Parathyroid adenoma (tissue), 2 donors: ENCODE data around the gene CARD16.

Experiments
- H2AFZ ChIP-seq: fragments of 300-600 bp; sonication (generic); one replicate; pipeline ENCODE4 v1.7.0; 2017; ENCODE audit warnings: antibody characterized with exemption, mild to moderate bottlenecking
- H3K27ac ChIP-seq: fragments of 300-600 bp; sonication (generic); one replicate; pipeline ENCODE4 v1.7.0; 2017
- H3K27me3 ChIP-seq: fragments of 300-600 bp; sonication (generic); one replicate; pipeline ENCODE4 v1.7.0; 2017; ENCODE audit warnings: low read length; ENCODE audit not compliant: control insufficient read depth, insufficient read depth
- H3K36me3 ChIP-seq: fragments of 300-600 bp; sonication (generic); one replicate; pipeline ENCODE4 v1.7.0; 2017; ENCODE audit warnings: low read length; ENCODE audit not compliant: control insufficient read depth, insufficient read depth
- H3K4me1 ChIP-seq: fragments of 300-600 bp; sonication (generic); one replicate; pipeline ENCODE4 v1.7.0; 2017; ENCODE audit warnings: control low read depth
- H3K4me2 ChIP-seq: fragments of 300-600 bp; sonication (generic); one replicate; pipeline ENCODE4 v1.7.0; 2017; ENCODE audit warnings: low read length
- H3K4me3 ChIP-seq: fragments of 300-600 bp; sonication (generic); one replicate; pipeline ENCODE4 v1.7.0; 2017; ENCODE audit warnings: low read depth, low read length
- H3K79me2 ChIP-seq: fragments of 300-600 bp; sonication (generic); one replicate; pipeline ENCODE4 v1.7.0; 2017; ENCODE audit warnings: control low read depth
- H3K9ac ChIP-seq: fragments of 300-600 bp; sonication (generic); one replicate; pipeline ENCODE4 v1.7.0; 2017; ENCODE audit warnings: mild to moderate bottlenecking
- H3K9me3 ChIP-seq: fragments of 300-600 bp; sonication (generic); one replicate; pipeline ENCODE4 v1.7.0; 2017; ENCODE audit warnings: low read length; ENCODE audit not compliant: control insufficient read depth
- CTCF ChIP-seq: fragments of 300-600 bp; sonication (generic); IDR thresholded peaks from one replicate; pipeline ENCODE4 v1.7.0; 2017; ENCODE audit warnings: antibody characterized with exemption, mild to moderate bottlenecking
- donor health status: primary hyperparathyroidism.

Gene CARD16

GRCh38 chr11:105049481-105049880, 4.3 kb upstream of the CARD16 start:
- no peaks in the 10 kb centered on the region for H3K79me2 ChIP-seq
- H3K9ac ChIP-seq = no peak overlapping the region
- no peaks in the 10 kb centered on the region for H3K4me1 ChIP-seq
- no peak for TF ChIP-seq CTCF
- H3K9me3 ChIP-seq = no peaks in the 10 kb centered on the region
- H3K4me2 ChIP-seq = no peak overlapping the region
- H3K27ac ChIP-seq = no peak overlapping the region
- H3K4me3 ChIP-seq = no peak overlapping the region
- H3K27me3 ChIP-seq = no peaks in the 10 kb centered on the region
- no peak overlapping the region for H2AFZ ChIP-seq
- no peaks in the 10 kb centered on the region for H3K36me3 ChIP-seq

- no peak overlapping the region for H3K9ac ChIP-seq
- no peaks in the 10 kb centered on the region for H3K36me3 ChIP-seq
These were observed 1.9 kb upstream of the CARD16 start for GRCh38 chr11:105046898-105047579.

GRCh38 chr11:105045676-105046296, 651 bp upstream of the CARD16 start:
- H3K9me3 ChIP-seq = no peaks in the 10 kb centered on the region
- peak overlapping the region; percentile 37 for H3K4me2 ChIP-seq
- H3K4me3 ChIP-seq = no peak overlapping the region
- no peak overlapping the region for H3K9ac ChIP-seq
- H3K27ac ChIP-seq = no peak overlapping the region
- H3K4me1 ChIP-seq = no peaks in the 10 kb centered on the region
- H3K27me3 ChIP-seq = no peaks in the 10 kb centered on the region
- H2AFZ ChIP-seq = no peak overlapping the region
- H3K36me3 ChIP-seq = no peaks in the 10 kb centered on the region
- TF ChIP-seq CTCF = no peak
- H3K79me2 ChIP-seq = no peaks in the 10 kb centered on the region

More at GRCh38 chr11:105046898-105047579, 1.9 kb upstream of the CARD16 start:
- H3K4me2 ChIP-seq = no peak overlapping the region
- H3K4me1 ChIP-seq = no peaks in the 10 kb centered on the region
- no peak overlapping the region for H3K4me3 ChIP-seq
- no peak overlapping the region for H2AFZ ChIP-seq
- no peaks in the 10 kb centered on the region for H3K79me2 ChIP-seq
- H3K27me3 ChIP-seq = no peaks in the 10 kb centered on the region
- no peak overlapping the region for H3K27ac ChIP-seq
- H3K9me3 ChIP-seq = no peaks in the 10 kb centered on the region
- TF ChIP-seq CTCF = no peak

GRCh38 chr11:105042178-105042577, 3.0 kb downstream of the CARD16 start:
- Histone ChIP-seq H3K9me3 (no peaks in the 10 kb centered on the region), H3K27ac (no peak overlapping the region), H3K4me3 (no peak overlapping the region), H3K4me2 (no peak overlapping the region), H3K36me3 (no peaks in the 10 kb centered on the region), H3K9ac (no peak overlapping the region), H3K27me3 (no peaks in the 10 kb centered on the region), H3K4me1 (no peaks in the 10 kb centered on the region), H3K79me2 (no peaks in the 10 kb centered on the region), H2AFZ (no peak overlapping the region)
- no peak for TF ChIP-seq CTCF

GRCh38 chr11:105040703-105041102, 4.4 kb downstream of the CARD16 start:
- no peak overlapping the region for H3K27ac ChIP-seq
- no peak overlapping the region for H3K9ac ChIP-seq
- H3K4me1 ChIP-seq = no peaks in the 10 kb centered on the region
- no peaks in the 10 kb centered on the region for H3K9me3 ChIP-seq
- no peaks in the 10 kb centered on the region for H3K27me3 ChIP-seq
- no peak overlapping the region for H2AFZ ChIP-seq
- no peak overlapping the region for H3K4me3 ChIP-seq
- TF ChIP-seq CTCF = no peak
- no peak overlapping the region for H3K4me2 ChIP-seq
- no peaks in the 10 kb centered on the region for H3K36me3 ChIP-seq
- H3K79me2 ChIP-seq = no peaks in the 10 kb centered on the region
